CD4-positive, alpha-beta T cell treated with Interleukin-15 for 1 hour (primary cell): ENCODE data around the gene PGPEP1.
A peak's percentile ranks its signal among the peaks of the same experiment; 100 is the strongest.
"Not testable (repeated sequence)": the region's sequence is repeated elsewhere in the genome, so short reads cannot be mapped to it uniquely, and the experiment has no call there.

Source experiments
- DNase-seq: peaks from one replicate; pipeline ENCODE4 v3.0.0-alpha.2; 2020

PGPEP1 gene

DNA sequence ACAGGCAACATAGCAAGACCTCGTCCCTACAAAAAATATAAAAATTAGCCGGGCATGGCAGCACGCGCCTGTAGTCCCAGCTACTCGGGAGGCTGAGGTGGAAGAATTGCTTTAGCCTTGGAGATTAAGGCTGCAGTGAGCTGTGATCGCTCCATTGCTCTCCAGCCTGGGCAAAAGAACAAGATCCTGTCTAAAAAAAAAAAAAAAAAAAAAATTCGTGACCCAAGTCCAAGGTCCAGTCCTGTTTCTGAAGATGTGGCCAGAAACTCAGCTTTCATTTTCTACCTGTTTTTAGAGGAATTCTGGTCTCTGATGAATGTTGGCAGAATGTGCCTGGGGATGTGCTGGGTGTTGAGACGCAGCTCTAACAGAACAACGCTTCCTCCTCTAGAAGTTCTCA lies 1.9 kb upstream of the PGPEP1 start:
- DNase-seq, result no peak

DNA sequence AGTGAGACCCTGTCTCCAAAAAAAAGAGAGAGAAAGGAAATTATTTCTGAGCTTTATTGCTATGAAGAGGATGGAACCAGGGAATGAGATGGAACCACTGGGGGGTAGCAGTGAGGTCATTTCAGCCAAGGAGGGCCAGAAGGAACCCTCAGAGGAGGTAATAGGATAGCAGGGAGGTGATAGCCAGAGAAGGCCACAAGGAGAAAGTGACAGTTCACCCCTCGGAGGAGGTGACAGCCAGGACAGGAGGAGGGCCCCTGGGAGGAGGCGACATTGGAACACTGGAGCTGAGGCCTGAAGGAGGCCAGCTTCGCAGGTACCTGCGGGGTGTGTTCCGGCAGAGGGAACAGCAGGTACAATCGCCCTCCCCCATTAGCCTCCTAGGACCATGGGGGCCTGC lies 675 bp upstream of the PGPEP1 start:
- DNase-seq, result no peak

DNA sequence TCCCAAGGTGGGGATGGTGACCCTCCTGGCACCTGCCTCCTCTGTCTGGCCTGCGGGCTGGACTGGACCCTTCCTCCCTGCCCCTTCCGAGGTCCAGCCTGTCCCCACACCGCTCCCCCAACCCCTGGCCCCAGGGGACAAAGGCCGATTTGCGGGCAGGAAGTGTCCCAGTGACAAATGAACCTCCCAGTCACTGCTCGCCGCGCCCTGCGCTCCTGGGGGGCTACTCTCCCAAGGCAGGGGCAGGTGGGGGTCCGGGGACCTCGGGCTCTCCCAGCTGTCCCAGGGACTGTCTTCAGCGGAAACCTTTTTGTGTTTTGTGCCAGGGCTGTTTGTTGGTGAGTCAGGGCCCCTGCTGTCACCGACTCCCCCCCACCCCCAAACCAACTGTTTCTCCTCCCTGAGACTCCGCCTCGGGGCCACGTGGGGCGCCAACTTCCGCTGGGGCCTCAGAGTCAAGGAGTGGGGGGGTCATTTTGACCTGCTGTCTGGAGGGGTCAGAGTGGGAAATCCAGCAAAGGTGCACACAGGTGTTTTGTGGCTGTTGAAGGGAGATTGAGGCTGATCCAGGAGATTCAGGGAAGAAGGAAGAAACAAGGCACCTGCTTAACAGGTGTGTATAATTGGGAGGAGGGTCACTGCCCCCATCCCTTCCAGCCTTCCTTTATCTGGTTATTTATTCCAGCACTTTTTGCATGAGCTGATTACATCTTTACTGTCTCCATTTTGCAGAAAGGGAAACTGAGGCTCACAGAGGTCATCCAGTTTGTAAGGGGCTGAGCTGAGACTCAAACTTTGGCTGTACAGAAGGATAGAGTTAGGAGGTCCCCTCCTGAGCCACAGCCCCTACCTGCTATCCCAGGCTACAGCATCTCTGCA lies 831 bp downstream of the PGPEP1 start:
- peak; percentile 73 for DNase-seq

DNA sequence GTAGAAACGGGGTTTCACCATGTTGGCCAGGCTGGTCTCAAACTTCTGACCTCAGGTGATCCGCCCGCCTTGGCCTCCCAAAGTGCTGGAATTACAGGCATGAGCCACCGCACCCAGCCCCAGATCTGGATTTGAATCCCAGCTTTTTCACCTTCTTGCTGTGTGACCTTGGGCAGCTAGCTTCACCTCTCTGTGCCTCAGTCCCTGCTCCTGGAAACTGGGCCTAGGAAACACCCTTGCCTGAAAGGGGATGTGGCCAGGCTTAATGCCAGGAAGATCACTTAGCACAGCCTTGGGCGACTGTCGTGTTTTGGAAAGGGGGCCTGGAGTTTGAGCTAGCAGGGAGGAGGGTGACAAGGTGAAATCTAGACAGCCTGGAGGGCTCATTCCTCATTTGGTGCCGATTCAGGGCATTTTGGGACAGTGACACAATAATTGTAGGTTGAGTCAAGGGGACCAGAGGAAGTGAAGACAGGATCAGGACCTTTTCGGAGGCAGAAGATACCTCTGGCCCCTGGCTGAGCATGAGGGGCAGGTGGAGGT lies 1.8 kb downstream of the PGPEP1 start:
- no peak for DNase-seq

DNA sequence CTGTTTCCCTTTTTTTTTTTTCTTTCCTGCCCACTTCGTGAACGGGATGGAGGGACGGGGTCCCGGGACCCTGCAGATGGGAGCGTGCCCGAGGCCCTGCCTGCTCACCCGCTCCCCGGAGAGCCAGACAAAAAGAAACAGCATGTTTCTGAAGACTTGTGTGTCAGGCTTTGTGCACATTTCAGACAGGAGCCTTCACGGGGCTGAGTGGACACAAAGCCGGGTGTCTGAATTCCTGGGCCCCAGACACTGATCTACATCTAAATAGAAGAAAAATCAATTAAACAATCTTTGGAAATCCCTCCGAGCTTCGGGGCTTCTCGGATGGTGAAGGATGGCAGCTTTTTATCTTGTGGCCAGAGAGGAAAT lies 4.2 kb downstream of the PGPEP1 start:
- DNase-seq, result no peak

DNA sequence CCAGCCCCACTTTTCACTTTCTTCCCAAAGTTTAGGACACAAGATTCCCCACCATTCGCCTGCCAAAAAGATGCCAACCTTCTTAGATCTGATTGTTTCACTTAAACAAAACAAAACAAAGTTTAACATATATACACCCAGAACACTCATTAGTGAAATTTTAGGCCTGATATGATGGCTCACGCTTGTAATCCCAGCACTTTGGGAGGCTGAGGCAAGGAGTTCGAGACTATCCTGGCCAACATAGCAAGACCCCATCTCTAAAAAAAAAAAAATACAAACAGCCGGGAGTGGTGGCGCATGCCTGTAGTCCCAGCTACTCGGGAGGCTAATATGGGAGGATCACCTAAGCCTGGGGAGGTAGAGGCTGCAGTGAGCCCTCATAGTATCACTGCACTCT lies 4.9 kb downstream of the PGPEP1 start:
- no peak for DNase-seq

DNA sequence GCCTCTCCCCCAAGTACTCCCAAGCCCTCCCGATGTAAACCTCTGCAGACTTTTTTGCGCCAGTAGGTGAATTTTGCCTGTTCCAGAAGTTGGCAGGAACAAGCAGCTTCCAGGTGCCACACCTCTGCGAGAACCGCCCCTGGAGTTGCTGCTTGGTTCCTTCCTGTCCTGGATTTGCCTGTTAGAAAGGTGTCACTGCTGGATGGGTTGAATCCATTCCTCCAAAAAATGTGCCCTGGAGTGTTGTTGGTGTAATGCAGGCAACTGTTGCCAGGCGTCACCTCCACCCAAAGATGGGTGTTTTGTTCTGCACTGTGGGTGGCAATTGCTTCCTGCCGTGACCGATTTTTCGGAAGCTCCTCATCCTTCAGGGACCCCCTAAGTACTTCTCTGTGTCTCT lies 5.7 kb downstream of the PGPEP1 start:
- DNase-seq, result no peak

DNA sequence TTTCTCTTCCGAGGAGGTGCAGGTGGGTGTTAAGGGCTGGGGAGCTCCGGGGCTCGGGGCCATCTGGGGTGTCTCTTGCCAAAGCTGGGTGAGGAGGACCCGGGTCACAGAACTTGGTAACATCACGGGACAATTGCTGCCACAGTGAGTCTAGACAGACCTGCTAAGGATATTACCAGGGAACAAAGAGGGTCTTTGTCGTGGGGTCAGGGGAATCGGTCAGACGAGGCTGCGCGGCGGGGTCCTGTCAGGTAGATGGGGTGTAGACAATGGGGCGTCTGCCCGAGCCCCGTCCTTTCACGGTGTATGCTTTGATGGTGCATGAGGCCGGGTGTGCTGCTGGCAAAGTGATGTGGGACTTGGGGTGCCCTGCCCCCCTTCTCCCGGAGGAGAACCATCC lies 7.8 kb downstream of the PGPEP1 start:
- no peak for DNase-seq

DNA sequence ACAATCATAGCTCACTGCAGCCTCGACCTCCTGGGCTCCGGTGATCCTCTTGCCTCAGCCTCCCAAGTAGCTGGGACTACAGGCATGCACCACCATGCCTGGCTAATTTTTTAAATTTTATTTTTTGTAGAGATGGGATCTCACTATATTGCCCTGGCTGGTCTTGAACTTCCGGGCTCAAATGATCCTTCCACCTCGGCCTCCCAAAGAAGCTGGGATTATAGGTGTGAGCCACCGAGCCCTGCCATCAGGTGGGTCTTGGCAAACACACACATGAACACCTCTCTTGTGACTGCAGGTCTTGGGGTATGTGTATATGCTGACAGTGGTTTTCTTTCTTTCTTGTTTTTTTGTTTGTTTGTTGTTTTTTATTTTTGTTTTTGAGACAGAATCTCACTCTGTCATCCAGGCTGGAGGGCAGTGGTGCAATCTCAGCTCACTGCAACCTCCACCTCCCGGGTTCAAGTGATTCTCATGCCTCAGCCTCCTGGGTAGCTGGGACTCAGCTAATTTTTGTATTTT lies 8.5 kb downstream of the PGPEP1 start:
- not testable (repeated sequence) for DNase-seq

DNA sequence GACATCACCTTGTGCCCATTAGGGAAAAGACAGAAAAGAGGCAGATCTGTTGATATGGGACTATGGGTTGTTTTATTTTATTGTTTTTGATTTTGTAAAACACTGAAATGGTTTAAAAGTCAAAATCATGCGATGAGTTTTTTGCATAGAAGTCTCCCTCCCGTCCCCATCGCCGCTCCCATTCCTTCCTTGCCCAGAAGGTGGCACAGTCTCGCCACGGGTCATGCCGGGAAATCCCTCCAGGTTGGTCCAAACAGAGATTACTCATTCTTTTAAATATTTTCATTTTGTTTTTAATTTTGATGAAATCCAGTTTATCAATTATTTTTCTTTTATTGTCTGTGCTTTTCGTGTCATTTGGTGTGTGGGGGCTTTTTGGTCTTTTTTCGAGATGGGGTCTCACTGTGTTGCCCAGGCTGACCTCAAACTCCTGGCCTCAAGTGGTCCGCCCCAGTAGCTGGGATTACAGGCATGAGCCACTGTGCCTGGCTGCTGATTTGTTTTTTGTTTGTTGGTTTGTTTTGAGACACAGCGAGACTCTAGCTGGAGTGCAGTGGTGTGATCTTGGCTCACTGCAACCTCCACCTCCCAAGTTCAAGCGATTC lies 9.2 kb downstream of the PGPEP1 start:
- no peak for DNase-seq

DNA sequence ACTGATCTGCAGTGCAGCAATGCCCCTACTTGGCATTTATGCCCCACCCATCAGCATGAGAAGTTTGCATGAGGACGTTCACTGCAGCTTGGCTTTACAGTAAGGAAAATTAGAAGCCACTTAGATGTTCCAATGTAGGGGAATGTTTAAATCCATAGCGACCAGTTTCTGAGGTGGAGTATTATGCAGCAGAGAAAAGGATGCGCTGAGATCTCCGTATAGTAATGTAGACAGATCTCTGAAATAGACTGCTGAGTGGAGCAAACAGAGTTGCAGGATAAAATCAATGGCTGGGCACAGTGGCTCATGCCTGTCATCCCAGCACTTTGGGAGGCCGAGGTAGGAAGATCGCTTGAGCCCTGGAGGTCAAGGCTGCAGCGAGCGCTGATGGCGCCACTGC lies 10.1 kb downstream of the PGPEP1 start:
- DNase-seq, result no peak

DNA sequence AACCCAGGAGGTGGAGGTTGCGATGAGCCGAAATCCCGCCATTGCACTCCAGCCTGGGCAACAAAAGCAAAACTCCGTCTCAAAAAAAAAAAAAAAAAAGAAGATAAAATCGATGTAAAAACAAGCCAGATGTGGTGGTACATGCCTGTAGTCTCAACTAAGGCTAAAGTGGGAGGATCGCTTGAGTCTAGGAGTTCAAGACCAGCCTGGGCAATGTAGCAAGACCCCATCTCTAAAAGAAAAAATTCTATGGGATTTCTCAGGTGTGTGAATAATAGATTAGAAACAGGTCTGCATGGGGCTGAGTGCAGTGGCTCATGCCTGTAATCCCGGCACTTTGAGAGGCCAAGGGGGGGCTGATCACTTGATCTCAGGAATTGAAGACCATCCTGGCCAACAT lies 11.1 kb downstream of the PGPEP1 start:
- DNase-seq, result no peak

DNA sequence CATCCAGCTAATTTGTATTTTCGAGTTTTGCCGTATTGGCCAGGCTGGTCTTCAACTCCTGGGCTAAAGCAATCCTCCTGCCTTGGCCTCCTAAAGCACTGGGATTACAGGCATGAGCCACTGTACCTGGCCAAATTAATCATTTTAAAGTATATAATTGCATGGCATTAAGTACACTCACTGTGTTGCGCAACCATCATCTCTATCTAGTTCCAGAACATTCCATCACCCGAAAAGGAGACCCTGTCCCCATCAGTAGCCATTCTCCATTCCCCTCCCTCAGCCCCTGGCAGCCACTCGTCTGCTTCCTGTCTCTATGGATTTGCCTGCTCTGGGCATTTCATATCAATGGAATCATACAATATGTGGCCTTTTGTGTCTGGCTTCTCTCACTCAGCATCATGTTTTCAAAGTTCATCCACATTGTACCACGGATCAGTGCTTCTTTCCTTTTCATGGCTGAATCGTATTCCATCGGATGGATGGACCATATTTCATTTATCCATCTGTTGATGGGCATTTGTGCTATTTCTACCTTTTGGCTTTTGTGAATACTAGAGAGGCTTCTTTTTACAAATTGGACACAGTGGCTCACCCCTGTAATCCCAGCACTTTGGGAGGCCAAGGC lies 13.1 kb downstream of the PGPEP1 start:
- DNase-seq, result no peak

DNA sequence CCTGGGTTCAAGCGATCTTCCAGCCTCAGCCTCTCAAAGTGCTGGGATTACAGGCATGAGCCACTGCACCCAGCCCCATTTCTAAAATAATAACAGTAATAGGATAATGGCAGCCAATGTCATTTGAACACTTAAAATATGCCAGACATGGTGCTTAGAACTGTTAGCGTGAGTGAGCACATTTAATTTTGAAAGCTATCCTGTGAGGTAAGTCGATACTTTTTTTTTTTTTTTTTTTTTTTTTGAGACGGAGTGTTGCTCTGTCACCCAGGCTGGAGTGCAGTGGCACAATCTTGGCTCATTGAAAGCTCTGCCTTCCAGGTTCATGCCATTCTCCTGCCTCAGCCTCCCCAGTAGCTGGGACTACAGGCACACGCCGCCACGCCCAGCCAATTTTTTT lies 14.3 kb downstream of the PGPEP1 start:
- not testable (repeated sequence) for DNase-seq

DNA sequence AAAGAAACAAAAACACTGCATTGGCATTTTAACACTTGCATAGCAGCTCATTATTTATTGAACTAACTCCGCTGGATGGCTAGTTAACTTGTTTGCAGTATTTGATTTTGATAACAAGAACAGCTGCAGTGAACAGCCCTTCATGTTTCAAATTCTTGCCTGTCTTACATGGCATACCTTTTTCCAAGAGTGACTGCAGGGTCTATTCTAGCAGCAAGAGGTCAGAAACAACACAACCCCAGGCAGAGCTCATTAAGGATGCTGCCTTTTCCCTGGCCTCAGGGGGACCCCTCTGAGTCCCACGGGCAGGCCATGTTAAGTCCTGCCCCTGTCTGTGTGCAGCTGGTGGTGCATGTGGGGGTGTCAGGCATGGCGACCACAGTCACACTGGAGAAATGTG lies 16.6 kb downstream of the PGPEP1 start:
- DNase-seq, result no peak

DNA sequence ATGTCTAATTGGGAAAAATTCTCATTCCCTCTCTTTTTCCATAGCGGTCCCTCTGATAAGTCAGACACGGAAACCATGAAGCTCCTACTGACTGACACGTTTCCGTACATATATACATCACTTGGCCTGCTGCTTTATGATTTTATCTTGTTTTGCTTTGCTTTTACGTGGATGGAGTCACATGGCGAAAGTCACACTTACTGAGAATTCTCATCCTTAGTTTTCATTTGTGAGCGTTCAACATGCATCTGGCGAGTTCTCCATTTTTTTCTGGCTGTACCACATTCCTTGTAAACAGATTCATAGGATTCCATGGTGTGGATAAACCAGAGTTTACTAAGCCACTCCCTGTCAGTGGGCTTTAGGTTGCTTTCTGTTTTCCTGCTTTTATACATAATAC lies 21.2 kb downstream of the PGPEP1 start:
- no peak for DNase-seq

DNA sequence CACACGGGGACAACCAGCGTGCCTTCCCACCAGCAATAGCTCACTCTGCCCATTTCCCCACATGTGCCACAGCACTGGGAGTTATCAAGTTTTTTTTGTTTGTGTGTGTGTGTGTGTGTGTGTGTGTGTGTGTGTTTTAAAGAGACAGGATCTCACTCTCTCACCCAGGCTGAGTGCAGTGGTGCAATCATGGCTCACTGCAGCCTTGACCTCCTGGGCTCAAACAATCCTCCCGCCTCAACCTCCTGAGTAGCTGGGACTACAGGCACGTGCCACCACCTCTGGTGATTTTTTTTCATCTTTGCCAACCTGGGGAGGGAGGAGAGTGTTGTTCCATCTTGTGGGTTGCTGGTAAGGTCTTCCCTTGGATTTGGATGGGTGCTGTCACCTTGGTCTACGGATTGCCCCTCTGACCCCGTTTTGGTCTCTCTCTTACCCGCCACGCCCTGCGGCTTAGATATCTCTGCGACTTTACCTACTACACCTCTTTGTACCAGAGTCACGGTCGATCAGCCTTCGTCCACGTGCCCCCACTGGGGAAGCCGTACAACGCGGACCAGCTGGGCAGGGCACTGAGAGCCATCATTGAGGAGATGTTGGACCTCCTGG lies 22.6 kb downstream of the PGPEP1 start:
- DNase-seq, result no peak

DNA sequence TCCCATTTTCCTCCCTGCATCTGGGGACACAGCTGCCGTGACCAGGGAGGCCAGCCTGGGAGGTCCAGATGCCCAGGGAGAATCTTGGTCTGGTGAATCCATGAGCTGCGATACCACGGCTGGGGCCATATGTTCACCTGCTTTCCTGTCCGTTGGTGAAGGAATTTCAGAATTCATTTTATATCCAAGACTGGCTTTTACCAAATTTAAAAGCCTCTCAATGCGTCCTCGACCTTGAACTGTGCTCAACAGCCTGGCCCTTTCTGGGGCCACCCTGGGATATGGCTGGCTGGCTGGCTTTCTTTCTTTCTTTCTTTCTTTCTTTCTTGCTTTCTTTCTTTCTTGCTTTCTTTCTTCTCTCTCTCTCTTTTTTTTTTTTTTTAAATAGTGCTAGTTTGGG lies 23.4 kb downstream of the PGPEP1 start:
- no peak for DNase-seq

DNA sequence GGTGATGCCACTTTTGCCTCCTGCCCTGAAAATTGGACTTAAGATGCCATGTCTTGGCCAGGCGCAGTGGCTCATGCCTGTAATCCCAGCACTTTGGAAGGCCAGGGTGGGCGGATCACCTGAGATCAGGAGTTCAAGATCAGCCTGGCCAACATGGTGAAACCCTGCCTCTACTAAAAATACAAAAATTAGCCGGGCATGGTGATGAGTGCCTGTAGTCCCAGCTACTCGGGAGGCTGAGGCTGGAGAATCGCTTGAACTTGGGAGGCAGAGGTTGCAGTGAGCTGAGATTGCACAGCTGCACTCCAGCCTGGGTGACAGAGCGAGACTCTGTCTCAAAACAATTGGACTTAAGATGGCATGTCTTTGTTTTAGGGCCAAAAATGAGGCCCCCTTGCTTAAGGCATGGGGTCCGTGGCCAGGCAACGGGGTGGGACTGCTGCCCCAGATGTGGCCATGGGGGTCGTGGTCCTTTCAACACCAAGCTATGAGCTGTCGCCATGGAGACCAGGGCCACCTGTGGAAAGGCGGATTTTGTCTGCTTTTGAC lies 24.0 kb downstream of the PGPEP1 start:
- DNase-seq, result not testable (repeated sequence)

DNA sequence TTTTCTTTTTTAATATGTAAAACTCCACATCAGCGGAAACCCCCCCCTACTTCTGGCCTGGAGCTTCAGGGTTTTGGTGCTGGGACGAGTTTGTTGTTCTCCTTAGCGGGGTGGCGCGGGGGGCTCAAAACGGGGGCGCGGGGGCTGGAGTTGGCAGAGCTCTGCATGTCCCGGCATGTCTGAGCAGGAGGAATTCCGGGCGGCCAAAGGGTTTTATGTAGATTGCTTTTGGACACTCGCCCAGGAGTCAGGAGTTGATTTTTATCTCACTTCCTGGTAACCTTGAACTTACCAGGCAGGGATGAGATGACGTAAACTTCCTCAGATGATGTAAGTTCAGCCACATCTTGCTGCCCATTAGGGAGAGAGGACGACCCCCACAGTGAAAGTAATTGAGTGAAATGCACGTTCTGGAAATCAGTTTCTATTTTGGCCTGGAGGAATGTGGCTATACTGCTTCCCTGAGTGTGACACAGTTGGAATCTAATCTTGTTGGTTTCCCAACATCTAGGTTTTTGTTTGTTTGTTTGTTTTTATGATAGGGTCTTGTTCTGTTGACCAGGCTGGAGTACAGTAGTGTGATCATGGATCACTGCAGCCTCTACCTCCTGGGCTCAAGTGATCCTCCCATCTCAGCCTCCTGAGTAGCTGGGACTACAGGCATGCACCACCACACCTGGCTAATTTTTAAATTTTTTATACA lies 24.6 kb downstream of the PGPEP1 start:
- DNase-seq, result no peak

DNA sequence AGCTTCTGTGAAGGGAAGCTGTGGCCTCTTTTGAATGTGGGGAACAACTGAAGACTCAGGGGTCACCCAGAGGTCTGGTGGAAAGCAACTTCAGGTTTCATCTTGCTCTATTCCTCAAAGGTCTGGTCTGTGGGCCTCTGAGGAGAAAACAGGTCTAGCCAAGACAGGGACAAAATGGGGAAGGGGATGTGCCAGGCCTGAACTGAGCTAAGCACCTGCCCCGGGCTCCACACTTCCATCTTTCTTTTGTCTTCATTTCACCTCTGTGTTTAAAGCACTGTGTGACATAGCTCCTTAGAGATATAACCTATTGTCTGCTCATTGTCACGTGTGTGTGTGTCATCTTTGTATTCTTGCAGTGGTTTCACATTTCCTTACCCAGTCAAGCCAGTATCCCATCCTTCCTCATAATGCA lies 25.6 kb downstream of the PGPEP1 start:
- DNase-seq, result no peak

DNA sequence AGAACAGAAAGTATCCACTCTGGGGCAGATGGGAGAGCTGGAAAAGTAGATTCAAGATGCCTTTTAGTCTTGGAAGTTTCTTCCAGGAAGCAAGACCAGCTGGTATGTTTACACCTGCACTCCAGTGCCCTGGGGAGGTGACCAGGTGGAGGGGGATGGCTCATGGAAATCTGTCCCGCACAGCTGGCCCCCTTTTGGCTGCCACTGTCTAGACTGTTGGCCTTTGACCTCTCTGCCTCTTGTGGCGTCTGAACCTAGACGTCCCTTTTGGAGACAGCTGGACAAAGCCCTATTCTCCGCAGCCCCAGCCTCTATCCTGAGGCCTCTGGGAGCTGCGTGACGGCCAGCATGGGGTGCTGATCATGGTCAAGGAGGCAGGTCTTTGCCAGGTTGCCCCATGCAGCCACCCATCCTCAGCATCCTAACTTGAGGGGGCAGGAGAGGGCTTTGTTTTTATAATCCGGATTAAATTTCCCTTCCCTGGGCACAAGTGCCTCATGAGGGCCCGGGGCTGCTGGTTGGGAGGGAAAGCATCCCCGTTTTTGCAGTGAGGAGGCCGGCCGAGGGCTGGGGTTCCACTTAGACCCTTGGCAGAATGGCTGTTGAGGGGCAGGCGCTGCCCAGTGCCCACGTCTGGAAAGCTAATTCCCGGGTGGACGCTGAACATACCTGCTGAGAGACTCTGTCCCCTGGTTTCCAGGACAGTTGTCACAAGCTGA lies 28.3 kb downstream of the PGPEP1 start:
- no peak for DNase-seq
